Neural crest cell (in vitro differentiated cells): Measurements from ENCODE around the gene TRPM3. TPM values are rescaled to one million over a fixed set of nuclear protein-coding genes. Genes with fewer than 3 reads are reported as not detected.

Experiments used
- DNase-seq: peaks from one replicate; pipeline ENCODE4 v3.0.0; 2021; ENCODE audit warnings: low read depth, mixed read lengths, low spot score
- H3K27ac Mint-ChIP-seq: one replicate; pipeline ENCODE4 v1.8.0; 2021; ENCODE audit warnings: mild to moderate bottlenecking, mixed read lengths; ENCODE audit not compliant: unreplicated experiment
- H3K27me3 Mint-ChIP-seq: 2 replicates; pipeline ENCODE4 v1.8.0; 2021; ENCODE audit warnings: low read depth, mild to moderate bottlenecking, mixed read lengths
- H3K36me3 Mint-ChIP-seq: 2 replicates; pipeline ENCODE4 v1.8.0; 2021; ENCODE audit warnings: low read depth, mild to moderate bottlenecking, mixed read lengths
- H3K4me1 Mint-ChIP-seq: 2 replicates; pipeline ENCODE4 v1.8.0; 2021; ENCODE audit warnings: mixed read lengths
- H3K4me3 Mint-ChIP-seq: one replicate; pipeline ENCODE4 v1.8.0; 2021; ENCODE audit warnings: mild to moderate bottlenecking, mixed read lengths
- H3K9me3 Mint-ChIP-seq: 2 replicates; pipeline ENCODE4 v1.8.0; 2021; ENCODE audit warnings: mixed read lengths
- CTCF ChIP-seq: fragments of 200-600 bp; sonication (generic); conservative IDR thresholded peaks from 2 replicates; pipeline ENCODE4 v1.5.0; 2021; ENCODE audit warnings: antibody characterized with exemption, mild to moderate bottlenecking
- total RNA-seq: library from RNA; stranded (reverse); gene quantifications from 2 replicates; pipeline ENCODE4 v1.2.1, GENCODE V29; 2021

TRPM3 gene
- total RNA-seq, 1 donor from 2014 or later = 1.4 TPM

GRCh38 chr9:70878576-70878975, 242.8 kb downstream of the TRPM3 start:
- TF ChIP-seq CTCF = no peak

GRCh38 chr9:70874451-70874850, 247.0 kb downstream of the TRPM3 start:
- Mint-ChIP-seq H3K27me3 (no peaks in the 10 kb centered on the region), H3K27ac (no peak overlapping the region), H3K9me3 (peaks cover 11% of the 10 kb centered on the region), H3K36me3 (no peaks in the 10 kb centered on the region), H3K4me3 (no peak overlapping the region), H3K4me1 (peaks cover 4% of the 10 kb centered on the region)
- DNase-seq = no peak
- TF ChIP-seq CTCF = no peak

More at GRCh38 chr9:70878576-70878975, 242.8 kb downstream of the TRPM3 start:
- no peak for DNase-seq
- Mint-ChIP-seq H3K36me3 (no peaks in the 10 kb centered on the region), H3K4me3 (no peak overlapping the region), H3K27ac (no peak overlapping the region), H3K27me3 (no peaks in the 10 kb centered on the region), H3K4me1 (peaks cover under 1% of the 10 kb centered on the region), H3K9me3 (peaks cover under 1% of the 10 kb centered on the region)

GRCh38 chr9:70873506-70873905, 247.9 kb downstream of the TRPM3 start:
- H3K27ac Mint-ChIP-seq = no peak overlapping the region
- no peaks in the 10 kb centered on the region for H3K27me3 Mint-ChIP-seq
- H3K9me3 Mint-ChIP-seq = peaks cover 11% of the 10 kb centered on the region
- no peak for TF ChIP-seq CTCF
- H3K36me3 Mint-ChIP-seq = no peaks in the 10 kb centered on the region
- H3K4me3 Mint-ChIP-seq = no peak overlapping the region
- no peak for DNase-seq
- H3K4me1 Mint-ChIP-seq = peaks cover 4% of the 10 kb centered on the region

- Mint-ChIP-seq H3K4me3 (no peak overlapping the region), H3K27me3 (no peaks in the 10 kb centered on the region), H3K36me3 (no peaks in the 10 kb centered on the region), H3K4me1 (peaks cover 4% of the 10 kb centered on the region), H3K27ac (no peak overlapping the region), H3K9me3 (peaks cover 11% of the 10 kb centered on the region)
- DNase-seq = no peak
- no peak for TF ChIP-seq CTCF
These were observed 252.5 kb downstream of the TRPM3 start for GRCh38 chr9:70868661-70869652.

- no peaks in the 10 kb centered on the region for H3K4me1 Mint-ChIP-seq
- H3K9me3 Mint-ChIP-seq = peaks cover 7% of the 10 kb centered on the region
- H3K36me3 Mint-ChIP-seq = no peaks in the 10 kb centered on the region
- no peak overlapping the region for H3K27ac Mint-ChIP-seq
- TF ChIP-seq CTCF = no peak
- no peak overlapping the region for H3K4me3 Mint-ChIP-seq
- no peak for DNase-seq
- no peaks in the 10 kb centered on the region for H3K27me3 Mint-ChIP-seq
These were observed 253.4 kb downstream of the TRPM3 start for GRCh38 chr9:70868041-70868440.
